ENCODE measurements around the gene RGS2.

Gene RGS2

GRCh38 chr1:192835116-192835515, 26.3 kb downstream of the RGS2 start:
- no peak overlapping the region for H4K8ac ChIP-seq (ENCODE audit: low read depth, low read length)
- no peak overlapping the region for H3K4me3 ChIP-seq (ENCODE audit: low read depth, low read length)
- no peaks in the 10 kb centered on the region for H3K9me3 ChIP-seq (ENCODE audit: insufficient read depth, low read depth, low read length)
- no peaks in the 10 kb centered on the region for H3K36me3 ChIP-seq (ENCODE audit: control insufficient read depth in 1 of 2, insufficient read depth in 2 of 2, low read length in 2 of 2)
- H3K27me3 ChIP-seq (ENCODE audit: insufficient read depth, low read length): no peaks in the 10 kb centered on the region
- no peak overlapping the region for H3K14ac ChIP-seq (ENCODE audit: low read length)
- H4K12ac ChIP-seq (ENCODE audit: low read depth, low read length): no peak overlapping the region
- H2BK5ac ChIP-seq (ENCODE audit: low read depth, low read length, poor library complexity): no peak overlapping the region
- no peaks in the 10 kb centered on the region for H3K4me1 ChIP-seq (ENCODE audit: control insufficient read depth in 1 of 2, insufficient read depth in 2 of 2, low read length in 2 of 2)
- DNase-seq: no peak
- no peaks in the 10 kb centered on the region for H3K79me1 ChIP-seq (ENCODE audit: low read length)
- no peak overlapping the region for H4K91ac ChIP-seq (ENCODE audit: low read depth, low read length)
- no peak overlapping the region for H3K27ac ChIP-seq (ENCODE audit: low read depth, low read length)
- no peak overlapping the region for H2BK12ac ChIP-seq (ENCODE audit: low read length)
- H3K4me2 ChIP-seq (ENCODE audit: low read length): no peak overlapping the region
- no peak overlapping the region for H3K9ac ChIP-seq (ENCODE audit: low read length)
- no CpG with 5 or more reads among the region's 3 CpGs for WGBS (ENCODE audit: extremely low coverage, insufficient coverage, insufficient read length)
- H3K18ac ChIP-seq (ENCODE audit: low read length): no peak overlapping the region
- no peak overlapping the region for H2AK5ac ChIP-seq (ENCODE audit: low read length)
- no peak overlapping the region for H2AFZ ChIP-seq (ENCODE audit: insufficient read depth, low read length, poor library complexity)
- no peaks in the 10 kb centered on the region for H3K79me2 ChIP-seq (ENCODE audit: control insufficient read depth, insufficient read depth, low read length, poor library complexity)
- no peak overlapping the region for H3K23ac ChIP-seq (ENCODE audit: low read length)
- H2BK120ac ChIP-seq (ENCODE audit: insufficient read depth, low read length, poor library complexity): no peak overlapping the region
- no peak overlapping the region for H3K4ac ChIP-seq (ENCODE audit: low read depth, low read length)

- peak in 1 of 2 donors; percentile 8 for DNase-seq
- Histone ChIP-seq H3K23ac (ENCODE audit: low read length) (no peak overlapping the region), H3K18ac (ENCODE audit: low read length) (no peak overlapping the region), H3K27me3 (ENCODE audit: insufficient read depth, low read length) (no peaks in the 10 kb centered on the region), H3K79me1 (ENCODE audit: low read length) (no peaks in the 10 kb centered on the region), H3K9ac (ENCODE audit: low read length) (no peak overlapping the region), H3K14ac (ENCODE audit: low read length) (no peak overlapping the region), H4K8ac (ENCODE audit: low read depth, low read length) (no peak overlapping the region), H2BK5ac (ENCODE audit: low read depth, low read length, poor library complexity) (no peak overlapping the region), H3K4ac (ENCODE audit: low read depth, low read length) (no peak overlapping the region), H3K79me2 (ENCODE audit: control insufficient read depth, insufficient read depth, low read length, poor library complexity) (no peaks in the 10 kb centered on the region), H2AK5ac (ENCODE audit: low read length) (no peak overlapping the region), H4K12ac (ENCODE audit: low read depth, low read length) (no peak overlapping the region), H3K9me3 (ENCODE audit: insufficient read depth, low read depth, low read length) (no peaks in the 10 kb centered on the region), H3K4me1 (ENCODE audit: control insufficient read depth in 1 of 2, insufficient read depth in 2 of 2, low read length in 2 of 2) (no peaks in the 10 kb centered on the region), H4K91ac (ENCODE audit: low read depth, low read length) (no peak overlapping the region), H3K4me3 (ENCODE audit: low read depth, low read length) (no peak overlapping the region), H3K27ac (ENCODE audit: low read depth, low read length) (no peak overlapping the region), H2AFZ (ENCODE audit: insufficient read depth, low read length, poor library complexity) (no peak overlapping the region), H2BK12ac (ENCODE audit: low read length) (no peak overlapping the region), H2BK120ac (ENCODE audit: insufficient read depth, low read length, poor library complexity) (no peak overlapping the region), H3K4me2 (ENCODE audit: low read length) (no peak overlapping the region), H3K36me3 (ENCODE audit: control insufficient read depth in 1 of 2, insufficient read depth in 2 of 2, low read length in 2 of 2) (no peaks in the 10 kb centered on the region)
- no CpG with 5 or more reads among the region's 9 CpGs for WGBS (ENCODE audit: extremely low coverage, insufficient coverage, insufficient read length)
These were observed 30.6 kb downstream of the RGS2 start for GRCh38 chr1:192839162-192840066.

DNA sequence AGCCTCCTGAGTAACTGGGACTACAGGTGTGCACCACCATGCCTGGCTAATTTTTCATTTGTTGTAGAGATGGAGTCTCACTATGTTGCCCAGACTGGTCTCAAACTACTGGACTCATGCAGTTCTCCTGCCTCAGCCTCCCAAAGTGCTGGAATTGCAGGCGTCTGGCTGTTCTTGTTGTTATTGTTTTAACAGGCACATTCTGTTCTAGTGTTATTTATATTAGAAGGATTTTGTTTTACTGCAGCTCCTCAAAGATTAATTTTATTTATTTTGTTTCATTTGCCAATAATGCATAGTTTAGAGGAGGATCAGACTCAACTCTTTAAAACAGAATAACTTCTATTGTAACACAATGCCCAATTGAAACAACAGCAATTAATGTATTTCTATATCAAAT, 35.5 kb downstream of the RGS2 start:
- Histone ChIP-seq H3K9me3 (ENCODE audit: insufficient read depth, low read depth, low read length) (no peaks in the 10 kb centered on the region), H2AK5ac (ENCODE audit: low read length) (no peak overlapping the region), H3K23ac (ENCODE audit: low read length) (no peak overlapping the region), H3K14ac (ENCODE audit: low read length) (no peak overlapping the region), H3K9ac (ENCODE audit: low read length) (no peak overlapping the region), H3K79me2 (ENCODE audit: control insufficient read depth, insufficient read depth, low read length, poor library complexity) (no peaks in the 10 kb centered on the region), H2AFZ (ENCODE audit: insufficient read depth, low read length, poor library complexity) (no peak overlapping the region), H3K4me3 (ENCODE audit: low read depth, low read length) (no peak overlapping the region), H3K4ac (ENCODE audit: low read depth, low read length) (no peak overlapping the region), H2BK12ac (ENCODE audit: low read length) (no peak overlapping the region), H3K36me3 (ENCODE audit: control insufficient read depth in 1 of 2, insufficient read depth in 2 of 2, low read length in 2 of 2) (no peaks in the 10 kb centered on the region), H4K8ac (ENCODE audit: low read depth, low read length) (no peak overlapping the region), H3K27me3 (ENCODE audit: insufficient read depth, low read length) (no peaks in the 10 kb centered on the region), H3K27ac (ENCODE audit: low read depth, low read length) (no peak overlapping the region), H3K4me1 (ENCODE audit: control insufficient read depth in 1 of 2, insufficient read depth in 2 of 2, low read length in 2 of 2) (no peaks in the 10 kb centered on the region), H3K18ac (ENCODE audit: low read length) (no peak overlapping the region), H3K4me2 (ENCODE audit: low read length) (no peak overlapping the region), H3K79me1 (ENCODE audit: low read length) (no peaks in the 10 kb centered on the region), H4K91ac (ENCODE audit: low read depth, low read length) (no peak overlapping the region), H2BK5ac (ENCODE audit: low read depth, low read length, poor library complexity) (no peak overlapping the region), H4K12ac (ENCODE audit: low read depth, low read length) (no peak overlapping the region), H2BK120ac (ENCODE audit: insufficient read depth, low read length, poor library complexity) (no peak overlapping the region)
- WGBS (ENCODE audit: extremely low coverage, insufficient coverage, insufficient read length): no CpG with 5 or more reads among the region's 1 CpG
- no peak for DNase-seq

- Histone ChIP-seq H3K4me1 (ENCODE audit: control insufficient read depth in 1 of 2, insufficient read depth in 2 of 2, low read length in 2 of 2) (peaks cover 0 to 2% of the 10 kb centered on the region in 2 experiments), H4K8ac (ENCODE audit: low read depth, low read length) (no peak overlapping the region), H2AFZ (ENCODE audit: insufficient read depth, low read length, poor library complexity) (no peak overlapping the region), H3K79me2 (ENCODE audit: control insufficient read depth, insufficient read depth, low read length, poor library complexity) (no peaks in the 10 kb centered on the region), H3K23ac (ENCODE audit: low read length) (no peak overlapping the region), H2BK12ac (ENCODE audit: low read length) (no peak overlapping the region), H3K27me3 (ENCODE audit: insufficient read depth, low read length) (no peaks in the 10 kb centered on the region), H3K9ac (ENCODE audit: low read length) (no peak overlapping the region), H3K9me3 (ENCODE audit: insufficient read depth, low read depth, low read length) (no peaks in the 10 kb centered on the region), H3K4me2 (ENCODE audit: low read length) (no peak overlapping the region), H3K14ac (ENCODE audit: low read length) (no peak overlapping the region), H2BK5ac (ENCODE audit: low read depth, low read length, poor library complexity) (no peak overlapping the region), H2BK120ac (ENCODE audit: insufficient read depth, low read length, poor library complexity) (no peak overlapping the region), H3K4ac (ENCODE audit: low read depth, low read length) (no peak overlapping the region), H4K91ac (ENCODE audit: low read depth, low read length) (no peak overlapping the region), H3K36me3 (ENCODE audit: control insufficient read depth in 1 of 2, insufficient read depth in 2 of 2, low read length in 2 of 2) (no peaks in the 10 kb centered on the region), H3K18ac (ENCODE audit: low read length) (no peak overlapping the region), H2AK5ac (ENCODE audit: low read length) (no peak overlapping the region), H3K27ac (ENCODE audit: low read depth, low read length) (no peak overlapping the region), H3K79me1 (ENCODE audit: low read length) (no peaks in the 10 kb centered on the region), H4K12ac (ENCODE audit: low read depth, low read length) (no peak overlapping the region), H3K4me3 (ENCODE audit: low read depth, low read length) (no peak overlapping the region)
- WGBS (ENCODE audit: extremely low coverage, insufficient coverage, insufficient read length): no CpG with 5 or more reads among the region's 2 CpGs
- DNase-seq: no peak
These were observed 38.1 kb downstream of the RGS2 start for GRCh38 chr1:192846950-192847349.
